ENCODE measurements around the gene PIP5K1B.

PIP5K1B gene

GRCh38 chr9:68731857-68732256, 26.8 kb downstream of the PIP5K1B start:
- peaks cover 2% of the 10 kb centered on the region for H3K27me3 ChIP-seq (ENCODE audit: control insufficient read depth, low read length)
- no peaks in the 10 kb centered on the region for H3K9me2 ChIP-seq (replicated peaks; ENCODE audit: control insufficient read depth, low read length)
- no peaks in the 10 kb centered on the region for H3K4me1 ChIP-seq (ENCODE audit: control insufficient read depth, low read length)
- no peaks in the 10 kb centered on the region for H3F3A ChIP-seq (ENCODE audit: control insufficient read depth, insufficient read depth)
- H4K20me1 ChIP-seq (ENCODE audit: control insufficient read depth, insufficient read depth, low read depth, low read length) = no peaks in the 10 kb centered on the region
- no peak overlapping the region for H3K4me2 ChIP-seq (ENCODE audit: low read length)
- H3K36me3 ChIP-seq (ENCODE audit: control insufficient read depth, low read length) = no peaks in the 10 kb centered on the region
- no peak overlapping the region for H3K4me3 ChIP-seq (ENCODE audit: low read length)
- no peak overlapping the region for H3K27ac ChIP-seq (ENCODE audit: low read depth, low read length)
- no peaks in the 10 kb centered on the region for H3K9me3 ChIP-seq (ENCODE audit: control insufficient read depth, insufficient read depth, low read length)
- no peaks in the 10 kb centered on the region for H3K79me2 ChIP-seq (ENCODE audit: control insufficient read depth, low read length)
- TF ChIP-seq CTCF (IDR thresholded peaks at IDR 0.05; ENCODE audit: low read depth, low read length, poor library complexity, severe bottlenecking) (no peak), EZH2phosphoT487 (IDR thresholded peaks at IDR 0.05; ENCODE audit: borderline replicate concordance, low read length) (no peak)

GRCh38 chr9:68732405-68733020, 27.5 kb downstream of the PIP5K1B start:
- H3K27ac ChIP-seq (ENCODE audit: low read depth, low read length) = no peak overlapping the region
- H3K79me2 ChIP-seq (ENCODE audit: control insufficient read depth, low read length) = no peaks in the 10 kb centered on the region
- no peaks in the 10 kb centered on the region for H3F3A ChIP-seq (ENCODE audit: control insufficient read depth, insufficient read depth)
- H3K4me3 ChIP-seq (ENCODE audit: low read length) = no peak overlapping the region
- H4K20me1 ChIP-seq (ENCODE audit: control insufficient read depth, insufficient read depth, low read depth, low read length) = no peaks in the 10 kb centered on the region
- H3K9me2 ChIP-seq (replicated peaks; ENCODE audit: control insufficient read depth, low read length) = no peaks in the 10 kb centered on the region
- TF ChIP-seq EZH2phosphoT487 (IDR thresholded peaks at IDR 0.05; ENCODE audit: borderline replicate concordance, low read length) (no peak), CTCF (IDR thresholded peaks at IDR 0.05; ENCODE audit: low read depth, low read length, poor library complexity, severe bottlenecking) (no peak)
- peaks cover 2% of the 10 kb centered on the region for H3K27me3 ChIP-seq (ENCODE audit: control insufficient read depth, low read length)
- no peaks in the 10 kb centered on the region for H3K36me3 ChIP-seq (ENCODE audit: control insufficient read depth, low read length)
- no peak overlapping the region for H3K4me2 ChIP-seq (ENCODE audit: low read length)
- no peaks in the 10 kb centered on the region for H3K4me1 ChIP-seq (ENCODE audit: control insufficient read depth, low read length)
- H3K9me3 ChIP-seq (ENCODE audit: control insufficient read depth, insufficient read depth, low read length) = no peaks in the 10 kb centered on the region

GRCh38 chr9:68733021-68733405, 28.0 kb downstream of the PIP5K1B start:
- H3K4me3 ChIP-seq (ENCODE audit: low read length) = no peak overlapping the region
- no peaks in the 10 kb centered on the region for H3K79me2 ChIP-seq (ENCODE audit: control insufficient read depth, low read length)
- TF ChIP-seq CTCF (IDR thresholded peaks at IDR 0.05; ENCODE audit: low read depth, low read length, poor library complexity, severe bottlenecking) = no peak
- TF ChIP-seq EZH2phosphoT487 (IDR thresholded peaks at IDR 0.05; ENCODE audit: borderline replicate concordance, low read length) = no peak
- H3K27ac ChIP-seq (ENCODE audit: low read depth, low read length) = no peak overlapping the region
- H3K9me3 ChIP-seq (ENCODE audit: control insufficient read depth, insufficient read depth, low read length) = no peaks in the 10 kb centered on the region
- H3K36me3 ChIP-seq (ENCODE audit: control insufficient read depth, low read length) = no peaks in the 10 kb centered on the region
- H3K27me3 ChIP-seq (ENCODE audit: control insufficient read depth, low read length) = peaks cover 2% of the 10 kb centered on the region
- no peaks in the 10 kb centered on the region for H4K20me1 ChIP-seq (ENCODE audit: control insufficient read depth, insufficient read depth, low read depth, low read length)
- no peaks in the 10 kb centered on the region for H3F3A ChIP-seq (ENCODE audit: control insufficient read depth, insufficient read depth)
- H3K4me1 ChIP-seq (ENCODE audit: control insufficient read depth, low read length) = no peaks in the 10 kb centered on the region
- no peaks in the 10 kb centered on the region for H3K9me2 ChIP-seq (replicated peaks; ENCODE audit: control insufficient read depth, low read length)
- H3K4me2 ChIP-seq (ENCODE audit: low read length) = no peak overlapping the region
